GM19463 (cell line): ENCODE results near the gene WDR6.

Experiments
- ATAC-seq: cut with Tn5 transposase; IDR thresholded peaks from one replicate; pipeline ENCODE4 v1.9.1; 2021; ENCODE audit warnings: mild to moderate bottlenecking, moderate library complexity; ENCODE audit not compliant: unreplicated experiment

Gene WDR6

GRCh38 chr3:49013738-49014660 lies 6.8 kb downstream of the WDR6 start:
- ATAC-seq, result no peak

DNA sequence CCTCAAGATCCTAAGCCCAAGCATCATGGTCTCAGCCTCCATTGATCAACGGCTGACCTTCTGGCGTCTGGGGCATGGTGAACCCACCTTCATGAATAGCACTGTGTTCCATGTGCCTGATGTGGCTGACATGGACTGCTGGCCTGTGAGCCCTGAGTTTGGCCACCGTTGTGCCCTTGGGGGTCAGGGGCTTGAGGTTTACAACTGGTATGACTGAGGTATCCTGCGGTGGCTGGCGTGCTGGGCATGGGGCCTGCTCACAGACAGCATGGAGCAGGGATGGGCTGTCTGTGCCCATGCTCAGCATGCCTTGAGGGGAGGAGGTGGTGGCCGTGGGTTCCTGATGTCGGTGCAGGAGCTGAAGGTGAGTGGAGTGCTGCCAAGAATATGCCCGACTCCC lies 7.9 kb downstream of the WDR6 start:
- no peak for ATAC-seq

DNA sequence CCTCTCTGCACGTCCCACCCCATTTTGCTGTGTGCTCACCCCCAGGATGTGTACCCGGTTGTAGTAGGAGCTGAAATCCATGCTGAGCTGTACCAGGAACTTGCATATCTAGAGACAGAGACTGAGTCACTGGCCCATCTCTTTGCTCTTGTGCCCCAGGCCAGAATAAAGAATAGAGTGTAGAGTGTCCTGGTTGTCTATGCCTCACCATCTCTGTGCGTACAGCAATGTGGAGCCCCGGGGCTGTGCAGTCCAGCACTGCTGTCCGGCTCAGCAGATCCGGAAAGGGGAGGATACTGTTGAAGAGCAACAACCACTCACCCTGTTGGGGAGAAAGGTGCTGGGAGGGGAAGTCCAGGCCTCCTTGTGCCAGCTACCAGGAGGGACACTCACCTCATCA lies 8.6 kb downstream of the WDR6 start:
- ATAC-seq, result no peak

GRCh38 chr3:49016414-49017228 lies 9.4 kb downstream of the WDR6 start:
- ATAC-seq, result no peak

- no peak for ATAC-seq
Observed at GRCh38 chr3:49017229-49017970, 10.2 kb downstream of the WDR6 start.

- ATAC-seq, result no peak
Observed at GRCh38 chr3:49017971-49018706, 10.9 kb downstream of the WDR6 start, which contains the start of gene DALRD3. TSS of gene DALRD3 (minus strand) at chr3:49018580. CDS start at chr3:49018564, 16 bp downstream.

DNA sequence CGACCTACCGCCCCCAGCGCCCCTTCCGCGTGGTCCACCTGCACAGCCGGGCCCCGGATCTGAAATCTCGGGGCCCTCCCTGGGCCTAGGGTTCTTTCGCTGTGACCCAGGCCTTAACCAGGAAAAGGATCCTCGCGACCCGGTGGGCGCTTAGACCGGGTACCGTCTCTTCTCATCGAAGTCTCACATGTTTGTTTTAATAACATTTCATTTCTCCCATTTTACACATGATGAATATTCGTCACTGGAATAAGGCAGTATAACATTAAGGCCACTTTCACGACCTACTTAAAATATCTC lies 11.5 kb downstream of the WDR6 start:
- no peak for ATAC-seq

- ATAC-seq, result no peak
Observed at GRCh38 chr3:49019941-49020329, 12.7 kb downstream of the WDR6 start.

DNA sequence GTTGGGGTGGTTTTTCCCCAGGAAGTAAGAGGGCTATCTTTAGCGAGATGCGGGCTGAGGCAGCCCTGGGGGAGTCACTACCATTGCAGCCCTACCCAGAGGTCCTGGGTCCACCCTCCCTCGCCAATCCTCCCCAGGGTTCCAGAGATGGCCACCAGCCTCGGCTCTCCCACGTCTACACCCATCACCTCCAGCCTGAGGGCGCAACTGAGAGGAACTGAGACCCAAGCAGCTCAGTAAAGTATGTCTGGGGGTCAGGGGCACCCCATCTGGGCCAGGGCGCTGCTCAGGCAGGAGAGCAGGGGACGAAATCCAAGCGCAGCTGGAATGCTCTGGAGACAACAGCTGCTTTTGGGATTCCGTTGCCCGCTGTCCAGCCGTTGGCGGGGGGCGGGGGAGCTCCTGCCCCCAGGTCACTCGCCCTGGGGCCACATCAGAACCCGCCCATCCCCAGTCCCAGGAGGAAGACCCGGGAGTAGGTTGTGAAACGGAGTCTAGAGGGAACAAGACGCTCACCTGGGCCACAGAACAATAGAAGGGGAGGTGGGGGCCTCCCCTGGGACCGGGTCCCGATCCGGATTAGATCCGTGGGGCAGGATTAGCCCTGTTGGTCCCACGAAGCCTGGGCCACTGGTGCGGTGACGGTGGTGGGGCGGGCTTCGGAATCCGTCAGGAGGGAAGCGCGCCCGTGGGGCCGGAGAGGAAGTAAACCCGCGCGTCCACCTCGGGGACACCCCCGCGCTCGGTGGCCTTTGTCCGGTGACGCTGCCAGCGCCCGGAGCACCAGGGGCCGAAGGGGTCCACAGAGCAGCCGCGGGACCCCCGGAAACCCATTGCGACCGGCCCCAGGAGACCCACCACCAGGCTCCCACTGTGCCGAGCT lies 13.4 kb downstream of the WDR6 start:
- ATAC-seq, result no peak

GRCh38 chr3:49021213-49021812 lies 14.1 kb downstream of the WDR6 start:
- peak; percentile 52 for ATAC-seq

- ATAC-seq, result peak; percentile 58
Observed at GRCh38 chr3:49021813-49022687, 14.9 kb downstream of the WDR6 start, which contains the start of gene NDUFAF3. TSS of gene NDUFAF3 (plus strand) at chr3:49022121. CDS start at chr3:49022145, 24 bp downstream.

DNA sequence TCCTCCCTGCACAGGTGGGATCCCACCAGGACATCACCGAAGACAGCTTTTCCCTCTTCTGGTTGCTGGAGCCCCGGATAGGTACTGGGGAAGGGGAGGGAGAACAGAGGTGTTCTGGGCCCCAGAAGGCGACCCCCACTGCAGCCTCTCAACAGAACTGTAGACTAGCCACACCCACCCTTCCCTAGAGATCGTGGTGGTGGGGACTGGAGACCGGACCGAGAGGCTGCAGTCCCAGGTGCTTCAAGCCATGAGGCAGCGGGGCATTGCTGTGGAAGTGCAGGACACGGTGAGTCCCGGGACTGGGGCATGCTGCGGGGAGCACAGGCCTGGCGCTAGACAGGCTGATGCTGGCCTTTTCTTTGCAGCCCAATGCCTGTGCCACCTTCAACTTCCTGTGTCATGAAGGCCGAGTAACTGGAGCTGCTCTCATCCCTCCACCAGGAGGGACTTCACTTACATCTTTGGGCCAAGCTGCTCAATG lies 15.5 kb downstream of the WDR6 start:
- ATAC-seq, result no peak

- no peak for ATAC-seq
Observed at GRCh38 chr3:49023775-49024174, 16.6 kb downstream of the WDR6 start.

DNA sequence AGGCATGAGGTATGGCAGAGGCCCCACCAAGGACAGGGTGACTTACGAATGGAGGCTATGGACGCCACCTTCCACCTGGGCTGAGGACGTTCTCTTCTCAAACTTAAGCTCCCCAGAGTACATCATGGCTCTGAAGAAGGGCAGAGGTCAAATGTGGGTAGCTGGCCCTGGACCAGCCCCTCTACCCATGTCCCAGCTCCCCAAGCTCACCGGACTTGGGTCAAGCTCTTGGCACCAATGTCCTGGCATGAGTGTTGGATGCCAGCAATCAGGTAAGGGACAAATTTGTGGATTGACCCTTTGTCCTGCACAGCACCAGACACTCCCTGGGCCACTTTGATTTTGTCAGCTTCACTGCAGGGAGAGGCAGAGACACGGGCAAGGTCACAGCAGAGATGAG lies 17.3 kb downstream of the WDR6 start:
- no peak for ATAC-seq

- ATAC-seq, result no peak
Observed at GRCh38 chr3:49025005-49025792, 18.0 kb downstream of the WDR6 start.

GRCh38 chr3:49025793-49026520 lies 18.8 kb downstream of the WDR6 start:
- no peak for ATAC-seq

GRCh38 chr3:49026536-49026935 lies 19.3 kb downstream of the WDR6 start:
- ATAC-seq, result no peak
